Pancreas (tissue), 10 donors: ENCODE results near the gene AIF1. TPM values are rescaled to one million over a fixed set of nuclear protein-coding genes. Genes with fewer than 3 reads are reported as not detected.

Experiments used
- ATAC-seq, 4 donors: fragments of 200-7000 bp; cut with Tn5 transposase; one replicate each; pipeline versions ENCODE4 v1.8.0 to v1.9.1; 2020; ENCODE audit warnings: mild to moderate bottlenecking in 4 of 4, moderate library complexity in 4 of 4
- DNase-seq, 6 donors: peaks; one replicate each; pipeline ENCODE4 v3.0.0-alpha.2; 2020
- FAIRE-seq: peaks from 2 replicates; lab custom pipeline; 2012; peaks lifted over from hg19 to GRCh38; lab: Jason Lieb, UNC
- H3K27ac ChIP-seq, 4 donors: fragments of 200-600 bp; sonication (generic); 1 replicate in 3 of 4; 2 replicates in 1 of 4; pipeline versions ENCODE4 v1.5.0 to v1.8.0; 2020
- H3K27me3 ChIP-seq, 4 donors: fragments of 200-600 bp; one replicate each; pipeline ENCODE4 v1.8.0; 2021
- H3K36me3 ChIP-seq, 3 donors: fragments of 200-600 bp; sonication (generic) in 1 of 3; one replicate each; pipeline versions ENCODE4 v1.5.0 to v1.8.0; 2020 to 2021
- H3K4me1 ChIP-seq, 3 donors: fragments of 200-600 bp; one replicate each; pipeline ENCODE4 v1.8.0; 2021
- H3K4me3 ChIP-seq, 4 donors: fragments of 200-600 bp; sonication (generic) in 2 of 4; one replicate each; pipeline versions ENCODE4 v1.5.0 to v1.8.0; 2020 to 2021
- H3K9me3 ChIP-seq, 4 donors: fragments of 200-600 bp; one replicate each; pipeline ENCODE4 v1.8.0; 2021
- WGBS, 2 donors: extraction: QIAGEN DNeasy Blood & Tissue Kit; methylation state at CpG; one replicate each; pipeline ENCODE4 v1.1.7; 2013; 5-methylcytosine and 5-hydroxymethylcytosine counted together
- intact Hi-C, 3 donors: fragments of 100-400 bp; cut with DNase I; formaldehyde crosslinking; loops; one replicate each; pipeline versions ENCODE4 v1.11.1 to v1.14.2; 2022
- microRNA-seq, 2 donors: library from miRNA; unstranded; fragments of <30 nt; microRNA quantifications; one replicate each; pipeline versions ENCODE4 to v1.1.0, GENCODE V29; 2019 to 2020
- polyA plus RNA-seq, 2 donors: library from polyadenylated mRNA; stranded (reverse); fragments of 200-250 nt; gene quantifications; one replicate each; pipeline ENCODE4 v1.2.3, GENCODE V29; 2013
- total RNA-seq, 6 donors: library from RNA; stranded (reverse); fragmentation: NEBNext Ultra II Directional in 4 of 6; extraction: Animal tissue kit (Norgen Biotek cat#: 25700) in 4 of 6; gene quantifications; one replicate each; pipeline versions ENCODE4 v1.2.1 to v1.2.4, GENCODE V29; 2021 to 2023
- TF ChIP-seq, protein P1 (sequence below), 4 donors: fragments of 200-600 bp; sonication (generic) in 3 of 4; IDR thresholded peaks; one replicate each; pipeline versions ENCODE4 v1.5.0 to v1.8.0; 2021; ENCODE audit warnings: antibody characterized with exemption in 4 of 4
- donor health status: healthy with polysubstance abuse.
- donor health status: DM: no; HTN: no; CAD: no; lungs with moderate emphysema.
- donor health status: DM: no; HTN: no; CAD: no.
- donor health status: control.
- donor health status: control.
- donor health status: Bipolar disorder and iron deficiency.
- donor health status: DM: yes; HTN: yes; CAD: no.
- donor health status: DM: no; HTN: no; CAD: no.
- donor health status: DM: no; HTN: no; CAD: no.
- donor health status: DM: yes; HTN: yes; CAD: no.

The AIF1 gene
- total and polyA plus RNA-seq, 8 donors: 1.1 to 18.6 (median 11.8) TPM

- intact Hi-C loops: no loop called here
- TF ChIP-seq, protein P1, sequence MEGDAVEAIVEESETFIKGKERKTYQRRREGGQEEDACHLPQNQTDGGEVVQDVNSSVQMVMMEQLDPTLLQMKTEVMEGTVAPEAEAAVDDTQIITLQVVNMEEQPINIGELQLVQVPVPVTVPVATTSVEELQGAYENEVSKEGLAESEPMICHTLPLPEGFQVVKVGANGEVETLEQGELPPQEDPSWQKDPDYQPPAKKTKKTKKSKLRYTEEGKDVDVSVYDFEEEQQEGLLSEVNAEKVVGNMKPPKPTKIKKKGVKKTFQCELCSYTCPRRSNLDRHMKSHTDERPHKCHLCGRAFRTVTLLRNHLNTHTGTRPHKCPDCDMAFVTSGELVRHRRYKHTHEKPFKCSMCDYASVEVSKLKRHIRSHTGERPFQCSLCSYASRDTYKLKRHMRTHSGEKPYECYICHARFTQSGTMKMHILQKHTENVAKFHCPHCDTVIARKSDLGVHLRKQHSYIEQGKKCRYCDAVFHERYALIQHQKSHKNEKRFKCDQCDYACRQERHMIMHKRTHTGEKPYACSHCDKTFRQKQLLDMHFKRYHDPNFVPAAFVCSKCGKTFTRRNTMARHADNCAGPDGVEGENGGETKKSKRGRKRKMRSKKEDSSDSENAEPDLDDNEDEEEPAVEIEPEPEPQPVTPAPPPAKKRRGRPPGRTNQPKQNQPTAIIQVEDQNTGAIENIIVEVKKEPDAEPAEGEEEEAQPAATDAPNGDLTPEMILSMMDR (IDR thresholded peaks at IDR 0.05): no peak
Observed at GRCh38 chr6:31666337-31666965, 51.4 kb downstream of the AIF1 start.

More at GRCh38 chr6:31666337-31666965, 51.4 kb downstream of the AIF1 start:
- Histone ChIP-seq H3K9me3 (no peaks in the 10 kb centered on the region), H3K27me3 (no peaks in the 10 kb centered on the region), H3K27ac (peak overlapping the region; percentile 25 to 80 (median 68)), H3K4me3 (peak overlapping the region; percentile 66 to 80 (median 74)), H3K36me3 (peaks cover 4 to 43% (median 21%) of the 10 kb centered on the region in 3 donors), H3K4me1 (peaks cover 11 to 24% (median 23%) of the 10 kb centered on the region in 3 donors)
- FAIRE-seq: no peak
- no peak for ATAC-seq
- no peak for DNase-seq
- 3% methylated on average over 15 of the region's 15 CpGs for WGBS, 2 donors

Small RNAs within 50 kb of the gene (microRNA-seq; reads per million reads assigned to microRNA genes)
- 0 reads per million in 2 donors for gene MIR6832

Other genes starting within 250 kb of the AIF1 start
Only the 30 nearest of the 35 such genes appear.
- 1 to 10 TPM in 2 of 6 donors, under 1 TPM in 4; 0.24 to 1.7 (median 0.51) TPM for gene MICB, start 117.1 kb upstream of the AIF1 start, total RNA-seq
- under 1 TPM; 0.23 to 0.76 TPM for gene MICB, start 117.1 kb upstream of the AIF1 start, polyA plus RNA-seq
- not detected for gene MCCD1, start 86.3 kb upstream of the AIF1 start, total RNA-seq
- gene MCCD1, start 86.3 kb upstream of the AIF1 start, polyA plus RNA-seq: not detected
- 100 to 1,000 TPM; 134 to 233 (median 153) TPM for gene DDX39B, start 73.2 kb upstream of the AIF1 start, total RNA-seq
- gene DDX39B, start 73.2 kb upstream of the AIF1 start, polyA plus RNA-seq: 100 to 1,000 TPM; 423 to 669 TPM
- under 1 TPM; 0.16 to 0.81 (median 0.36) TPM for gene ATP6V1G2, start 68.6 kb upstream of the AIF1 start, total RNA-seq
- gene ATP6V1G2, start 68.6 kb upstream of the AIF1 start, polyA plus RNA-seq: 1 to 10 TPM; 1.9 to 2.1 TPM
- 10 to 100 TPM; 12.1 to 25.3 (median 20.8) TPM for gene NFKBIL1, start 67.6 kb upstream of the AIF1 start, total RNA-seq
- 10 to 100 TPM; 26.5 to 46.0 TPM for gene NFKBIL1, start 67.6 kb upstream of the AIF1 start, polyA plus RNA-seq
- gene LTA, start 42.9 kb upstream of the AIF1 start, total RNA-seq: 1 to 10 TPM in 1 of 6 donors, under 1 TPM in 1, not detected in 4; 0.12 to 1.3 TPM
- under 1 TPM; 0.05 to 0.15 TPM for gene LTA, start 42.9 kb upstream of the AIF1 start, polyA plus RNA-seq
- gene TNF, start 39.7 kb upstream of the AIF1 start, total RNA-seq: under 1 TPM in 5 of 6 donors, not detected in 1; 0.29 to 0.87 (median 0.58) TPM
- gene TNF, start 39.7 kb upstream of the AIF1 start, polyA plus RNA-seq: under 1 TPM; 0.11 to 0.42 TPM
- gene LTB, start 32.8 kb upstream of the AIF1 start, total RNA-seq: 10 to 100 TPM in 1 of 6 donors, 1 to 10 TPM in 3, under 1 TPM in 2; 0.71 to 19.4 (median 1.9) TPM
- gene LTB, start 32.8 kb upstream of the AIF1 start, polyA plus RNA-seq: 1 to 10 TPM; 1.4 to 7.3 TPM
- 10 to 100 TPM in 2 of 6 donors, 1 to 10 TPM in 2, under 1 TPM in 2; 0.56 to 12.9 (median 2.6) TPM for gene LST1, start 29.0 kb upstream of the AIF1 start, total RNA-seq
- gene LST1, start 29.0 kb upstream of the AIF1 start, polyA plus RNA-seq: 1 to 10 TPM; 6.0 to 6.2 TPM
- gene NCR3, start 22.2 kb upstream of the AIF1 start, total RNA-seq: under 1 TPM in 1 of 6 donors, not detected in 5; 0.28 TPM
- not detected for gene NCR3, start 22.2 kb upstream of the AIF1 start, polyA plus RNA-seq
- gene PRRC2A, start 5.5 kb downstream of the AIF1 start, total RNA-seq: 10 to 100 TPM; 45.3 to 97.6 (median 73.5) TPM
- gene PRRC2A, start 5.5 kb downstream of the AIF1 start, polyA plus RNA-seq: 100 to 1,000 TPM; 138 to 144 TPM
- 100 to 1,000 TPM in 4 of 6 donors, 10 to 100 TPM in 2; 93.3 to 160 (median 113) TPM for gene BAG6, start 37.4 kb downstream of the AIF1 start, total RNA-seq
- 100 to 1,000 TPM; 283 to 292 TPM for gene BAG6, start 37.4 kb downstream of the AIF1 start, polyA plus RNA-seq
- gene APOM, start 40.7 kb downstream of the AIF1 start, total RNA-seq: 1 to 10 TPM in 3 of 6 donors, under 1 TPM in 3; 0.62 to 2.6 (median 0.98) TPM
- 1 to 10 TPM; 3.4 to 5.0 TPM for gene APOM, start 40.7 kb downstream of the AIF1 start, polyA plus RNA-seq
- gene C6orf47, start 45.5 kb downstream of the AIF1 start, total RNA-seq: 10 to 100 TPM in 1 of 6 donors, 1 to 10 TPM in 5; 6.9 to 12.0 (median 9.0) TPM
- 10 to 100 TPM; 10.8 to 11.2 TPM for gene C6orf47, start 45.5 kb downstream of the AIF1 start, polyA plus RNA-seq
- 1 to 10 TPM; 5.5 to 9.5 (median 6.1) TPM for gene GPANK1, start 49.8 kb downstream of the AIF1 start, total RNA-seq
- gene GPANK1, start 49.8 kb downstream of the AIF1 start, polyA plus RNA-seq: 10 to 100 TPM; 11.2 to 11.6 TPM
- gene CSNK2B, start 50.8 kb downstream of the AIF1 start, total RNA-seq: 10 to 100 TPM; 48.1 to 65.9 (median 57.8) TPM
- 100 to 1,000 TPM in 1 of 2 donors, 10 to 100 TPM in 1; 86.8 to 116 TPM for gene CSNK2B, start 50.8 kb downstream of the AIF1 start, polyA plus RNA-seq
- gene LY6G5B, start 54.7 kb downstream of the AIF1 start, total RNA-seq: 1 to 10 TPM; 3.0 to 8.2 (median 4.0) TPM
- 10 to 100 TPM in 1 of 2 donors, 1 to 10 TPM in 1; 9.2 to 11.4 TPM for gene LY6G5B, start 54.7 kb downstream of the AIF1 start, polyA plus RNA-seq
- 1 to 10 TPM; 1.6 to 2.9 (median 2.3) TPM for gene LY6G5C, start 65.8 kb downstream of the AIF1 start, total RNA-seq
- gene LY6G5C, start 65.8 kb downstream of the AIF1 start, polyA plus RNA-seq: 1 to 10 TPM; 2.4 to 2.5 TPM
- 10 to 100 TPM; 14.9 to 34.2 (median 19.7) TPM for gene ABHD16A, start 88.1 kb downstream of the AIF1 start, total RNA-seq
- gene ABHD16A, start 88.1 kb downstream of the AIF1 start, polyA plus RNA-seq: 10 to 100 TPM; 31.9 to 61.5 TPM
- not detected for gene LY6G6F, start 91.6 kb downstream of the AIF1 start, total RNA-seq
- gene LY6G6F, start 91.6 kb downstream of the AIF1 start, polyA plus RNA-seq: not detected
- not detected for gene LY6G6D, start 100.1 kb downstream of the AIF1 start, total RNA-seq
- not detected for gene LY6G6D, start 100.1 kb downstream of the AIF1 start, polyA plus RNA-seq
- gene LY6G6C, start 106.5 kb downstream of the AIF1 start, total RNA-seq: not detected
- not detected for gene LY6G6C, start 106.5 kb downstream of the AIF1 start, polyA plus RNA-seq
- gene MPIG6B, start 108.1 kb downstream of the AIF1 start, total RNA-seq: under 1 TPM in 1 of 6 donors, not detected in 5; 0.06 TPM
- under 1 TPM in 1 of 2 donors, not detected in 1; 0.05 TPM for gene MPIG6B, start 108.1 kb downstream of the AIF1 start, polyA plus RNA-seq
- gene DDAH2, start 114.1 kb downstream of the AIF1 start, total RNA-seq: 10 to 100 TPM in 4 of 6 donors, 1 to 10 TPM in 2; 6.5 to 32.8 (median 13.0) TPM
- gene DDAH2, start 114.1 kb downstream of the AIF1 start, polyA plus RNA-seq: 10 to 100 TPM; 58.2 to 68.8 TPM
- gene CLIC1, start 121.3 kb downstream of the AIF1 start, total RNA-seq: 100 to 1,000 TPM in 2 of 6 donors, 10 to 100 TPM in 4; 61.0 to 150 (median 80.8) TPM
- gene CLIC1, start 121.3 kb downstream of the AIF1 start, polyA plus RNA-seq: 100 to 1,000 TPM in 1 of 2 donors, 10 to 100 TPM in 1; 91.8 to 154 TPM
- 1 to 10 TPM; 2.2 to 7.6 (median 5.3) TPM for gene MSH5, start 124.8 kb downstream of the AIF1 start, total RNA-seq
- 10 to 100 TPM; 11.3 to 17.4 TPM for gene MSH5, start 124.8 kb downstream of the AIF1 start, polyA plus RNA-seq
- 1 to 10 TPM in 1 of 6 donors, under 1 TPM in 4, not detected in 1; 0.51 to 1.9 (median 0.64) TPM for gene SAPCD1, start 147.4 kb downstream of the AIF1 start, total RNA-seq
- 10 to 100 TPM in 1 of 2 donors, 1 to 10 TPM in 1; 4.8 to 11.1 TPM for gene SAPCD1, start 147.4 kb downstream of the AIF1 start, polyA plus RNA-seq
- gene VWA7, start 162.1 kb downstream of the AIF1 start, total RNA-seq: 1 to 10 TPM; 2.9 to 5.0 (median 4.3) TPM
- 10 to 100 TPM in 1 of 2 donors, 1 to 10 TPM in 1; 5.6 to 11.9 TPM for gene VWA7, start 162.1 kb downstream of the AIF1 start, polyA plus RNA-seq
- 10 to 100 TPM; 22.0 to 48.1 (median 36.2) TPM for gene VARS1, start 180.5 kb downstream of the AIF1 start, total RNA-seq
- gene VARS1, start 180.5 kb downstream of the AIF1 start, polyA plus RNA-seq: 10 to 100 TPM; 35.3 to 67.3 TPM
- 10 to 100 TPM; 11.0 to 23.1 (median 19.0) TPM for gene LSM2, start 191.7 kb downstream of the AIF1 start, total RNA-seq
- 10 to 100 TPM; 25.1 to 27.3 TPM for gene LSM2, start 191.7 kb downstream of the AIF1 start, polyA plus RNA-seq